A673 (cell line): ENCODE results near the gene CHRM2.

Source experiments
- CTCF ChIP-seq: fragments of 300-800, 200-600 bp; sonication (generic); conservative IDR thresholded peaks from 2 replicates; pipeline ENCODE4 v1.5.1; 2017; ENCODE audit warnings: low read depth, mild to moderate bottlenecking, antibody characterized with exemption, low read length, moderate library complexity, mixed read lengths
- EZH2 ChIP-seq: fragments of 200-600 bp; sonication (generic); IDR thresholded peaks from 2 replicates; pipeline ENCODE4 v1.6.1; 2017; ENCODE audit warnings: borderline replicate concordance, low read depth, mild to moderate bottlenecking, mixed read lengths, antibody characterized with exemption, low read length; ENCODE audit not compliant: poor library complexity, severe bottlenecking

GRCh38 chr7:137015015-137015414 lies 146.6 kb downstream of the CHRM2 start:
- TF ChIP-seq CTCF: no peak
- TF ChIP-seq EZH2: no peak
